Inferior parietal cortex (tissue), 1 donor: ENCODE results near the gene MYBPC2.
"Not testable (repeated sequence)": the region's sequence is repeated elsewhere in the genome, so short reads cannot be mapped to it uniquely, and the experiment has no call there.

Source experiments
- DNase-seq: peaks from one replicate; pipeline ENCODE4 v3.0.0-alpha.2; 2016; ENCODE audit errors: extremely low spot score

Gene MYBPC2

GRCh38 chr19:50427997-50428425 is 4.7 kb upstream of the MYBPC2 start:
- peak; percentile 38 for DNase-seq

- DNase-seq, result no peak
Observed at GRCh38 chr19:50428772-50429463, 3.8 kb upstream of the MYBPC2 start.

GRCh38 chr19:50430888-50431342 is 1.8 kb upstream of the MYBPC2 start:
- no peak for DNase-seq

- peak; percentile 85 for DNase-seq
Observed at GRCh38 chr19:50431343-50432220, 1.1 kb upstream of the MYBPC2 start.

- no peak for DNase-seq
Observed at GRCh38 chr19:50433201-50434180, 799 bp downstream of the MYBPC2 start.

GRCh38 chr19:50434525-50434924 is 1.8 kb downstream of the MYBPC2 start:
- no peak for DNase-seq

- no peak for DNase-seq
Observed at GRCh38 chr19:50435221-50435620, 2.5 kb downstream of the MYBPC2 start.

- no peak for DNase-seq
Observed at GRCh38 chr19:50435627-50436026, 2.9 kb downstream of the MYBPC2 start.

- DNase-seq, result no peak
Observed at GRCh38 chr19:50437862-50438449, 5.3 kb downstream of the MYBPC2 start.

GRCh38 chr19:50439130-50439529 is 6.4 kb downstream of the MYBPC2 start:
- DNase-seq, result not testable (repeated sequence)

- DNase-seq, result no peak
Observed at GRCh38 chr19:50444059-50444458, 11.4 kb downstream of the MYBPC2 start.

- DNase-seq, result no peak
Observed at GRCh38 chr19:50447053-50447452, 14.4 kb downstream of the MYBPC2 start.

- DNase-seq, result no peak
Observed at GRCh38 chr19:50447750-50448149, 15.1 kb downstream of the MYBPC2 start.

GRCh38 chr19:50449236-50449899 is 16.7 kb downstream of the MYBPC2 start:
- DNase-seq, result no peak

- DNase-seq, result no peak
Observed at GRCh38 chr19:50450369-50451222, 17.9 kb downstream of the MYBPC2 start.

GRCh38 chr19:50451223-50451534 is 18.5 kb downstream of the MYBPC2 start:
- no peak for DNase-seq

- DNase-seq, result no peak
Observed at GRCh38 chr19:50453243-50453642, 20.6 kb downstream of the MYBPC2 start.

GRCh38 chr19:50455992-50456391 is 23.3 kb downstream of the MYBPC2 start:
- DNase-seq, result no peak

GRCh38 chr19:50457300-50457699 is 24.6 kb downstream of the MYBPC2 start:
- no peak for DNase-seq
